CD4-positive, alpha-beta T cell treated with Interleukin-4 for 1 hour (primary cell): ENCODE results near the gene USP17L5.
"Not testable (repeated sequence)": the region's sequence is repeated elsewhere in the genome, so short reads cannot be mapped to it uniquely, and the experiment has no call there.

Source experiments
- DNase-seq, 2 donors: peaks; one replicate each; pipeline ENCODE4 v3.0.0-alpha.2; 2020 to 2022

USP17L5 gene, protein sequence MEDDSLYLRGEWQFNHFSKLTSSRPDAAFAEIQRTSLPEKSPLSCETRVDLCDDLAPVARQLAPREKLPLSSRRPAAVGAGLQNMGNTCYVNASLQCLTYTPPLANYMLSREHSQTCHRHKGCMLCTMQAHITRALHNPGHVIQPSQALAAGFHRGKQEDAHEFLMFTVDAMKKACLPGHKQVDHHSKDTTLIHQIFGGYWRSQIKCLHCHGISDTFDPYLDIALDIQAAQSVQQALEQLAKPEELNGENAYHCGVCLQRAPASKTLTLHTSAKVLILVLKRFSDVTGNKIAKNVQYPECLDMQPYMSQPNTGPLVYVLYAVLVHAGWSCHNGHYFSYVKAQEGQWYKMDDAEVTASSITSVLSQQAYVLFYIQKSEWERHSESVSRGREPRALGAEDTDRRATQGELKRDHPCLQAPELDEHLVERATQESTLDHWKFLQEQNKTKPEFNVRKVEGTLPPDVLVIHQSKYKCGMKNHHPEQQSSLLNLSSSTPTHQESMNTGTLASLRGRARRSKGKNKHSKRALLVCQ

DNA sequence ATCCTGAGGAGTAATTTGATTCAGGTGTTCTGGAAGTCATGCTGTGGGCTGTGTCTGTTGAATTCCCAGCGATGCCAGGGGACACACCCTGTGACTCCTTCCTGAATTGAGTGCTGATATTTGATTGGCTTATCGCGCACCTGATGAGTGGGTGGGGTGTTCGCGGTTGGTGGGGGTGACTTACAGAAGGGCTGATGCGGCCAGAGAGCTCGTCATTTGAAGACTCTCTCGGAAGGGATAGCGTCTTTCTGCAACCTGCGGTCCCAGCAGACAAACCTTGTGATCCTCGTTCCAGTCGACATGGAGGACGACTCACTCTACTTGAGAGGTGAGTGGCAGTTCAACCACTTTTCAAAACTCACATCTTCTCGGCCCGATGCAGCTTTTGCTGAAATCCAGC, at the start of gene USP17L5:
USP17L5 (plus strand) TSS at position 301 of the 400 bp plus-strand sequence; CDS start at position 301, 0 bp downstream.
- not testable (repeated sequence) for DNase-seq

DNA sequence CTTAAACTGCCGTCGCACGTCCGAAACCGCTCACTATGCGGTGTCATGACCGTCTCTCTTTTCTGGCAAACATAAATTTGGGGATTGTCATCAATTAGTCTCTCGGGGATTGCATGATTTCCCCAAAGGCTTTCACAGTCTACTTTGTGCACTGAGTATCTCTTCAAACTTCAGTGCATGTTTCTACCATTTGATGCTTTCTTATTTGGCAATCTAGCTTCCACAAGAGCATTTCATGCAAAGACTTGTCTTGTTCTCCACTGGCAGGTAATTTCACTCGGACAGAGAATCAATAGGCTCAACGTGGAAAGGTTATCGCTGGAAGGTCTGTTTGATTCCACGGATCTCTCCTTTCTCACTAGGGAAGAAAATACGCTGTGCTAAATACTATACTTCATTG, 15.0 kb upstream of the USP17L5 start:
- not testable (repeated sequence) for DNase-seq

DNA sequence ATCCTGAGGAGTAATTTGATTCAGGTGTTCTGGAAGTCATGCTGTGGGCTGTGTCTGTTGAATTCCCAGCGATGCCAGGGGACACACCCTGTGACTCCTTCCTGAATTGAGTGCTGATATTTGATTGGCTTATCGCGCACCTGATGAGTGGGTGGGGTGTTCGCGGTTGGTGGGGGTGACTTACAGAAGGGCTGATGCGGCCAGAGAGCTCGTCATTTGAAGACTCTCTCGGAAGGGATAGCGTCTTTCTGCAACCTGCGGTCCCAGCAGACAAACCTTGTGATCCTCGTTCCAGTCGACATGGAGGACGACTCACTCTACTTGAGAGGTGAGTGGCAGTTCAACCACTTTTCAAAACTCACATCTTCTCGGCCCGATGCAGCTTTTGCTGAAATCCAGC, 14.3 kb upstream of the USP17L5 start, which contains the start of gene USP17L24:
USP17L24 (plus strand) TSS at position 301 of the 400 bp plus-strand sequence; CDS start at position 301, 0 bp downstream.
- DNase-seq: not testable (repeated sequence)

DNA sequence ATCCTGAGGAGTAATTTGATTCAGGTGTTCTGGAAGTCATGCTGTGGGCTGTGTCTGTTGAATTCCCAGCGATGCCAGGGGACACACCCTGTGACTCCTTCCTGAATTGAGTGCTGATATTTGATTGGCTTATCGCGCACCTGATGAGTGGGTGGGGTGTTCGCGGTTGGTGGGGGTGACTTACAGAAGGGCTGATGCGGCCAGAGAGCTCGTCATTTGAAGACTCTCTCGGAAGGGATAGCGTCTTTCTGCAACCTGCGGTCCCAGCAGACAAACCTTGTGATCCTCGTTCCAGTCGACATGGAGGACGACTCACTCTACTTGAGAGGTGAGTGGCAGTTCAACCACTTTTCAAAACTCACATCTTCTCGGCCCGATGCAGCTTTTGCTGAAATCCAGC, 9.6 kb upstream of the USP17L5 start, which contains the start of gene USP17L25:
USP17L25 (plus strand) TSS at position 301 of the 400 bp plus-strand sequence; CDS start at position 301, 0 bp downstream.
- not testable (repeated sequence) for DNase-seq

DNA sequence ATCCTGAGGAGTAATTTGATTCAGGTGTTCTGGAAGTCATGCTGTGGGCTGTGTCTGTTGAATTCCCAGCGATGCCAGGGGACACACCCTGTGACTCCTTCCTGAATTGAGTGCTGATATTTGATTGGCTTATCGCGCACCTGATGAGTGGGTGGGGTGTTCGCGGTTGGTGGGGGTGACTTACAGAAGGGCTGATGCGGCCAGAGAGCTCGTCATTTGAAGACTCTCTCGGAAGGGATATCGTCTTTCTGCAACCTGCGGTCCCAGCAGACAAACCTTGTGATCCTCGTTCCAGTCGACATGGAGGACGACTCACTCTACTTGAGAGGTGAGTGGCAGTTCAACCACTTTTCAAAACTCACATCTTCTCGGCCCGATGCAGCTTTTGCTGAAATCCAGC, 4.8 kb upstream of the USP17L5 start, which contains the start of gene USP17L26:
USP17L26 (plus strand) TSS at position 301 of the 400 bp plus-strand sequence; CDS start at position 301, 0 bp downstream.
- DNase-seq: not testable (repeated sequence)

DNA sequence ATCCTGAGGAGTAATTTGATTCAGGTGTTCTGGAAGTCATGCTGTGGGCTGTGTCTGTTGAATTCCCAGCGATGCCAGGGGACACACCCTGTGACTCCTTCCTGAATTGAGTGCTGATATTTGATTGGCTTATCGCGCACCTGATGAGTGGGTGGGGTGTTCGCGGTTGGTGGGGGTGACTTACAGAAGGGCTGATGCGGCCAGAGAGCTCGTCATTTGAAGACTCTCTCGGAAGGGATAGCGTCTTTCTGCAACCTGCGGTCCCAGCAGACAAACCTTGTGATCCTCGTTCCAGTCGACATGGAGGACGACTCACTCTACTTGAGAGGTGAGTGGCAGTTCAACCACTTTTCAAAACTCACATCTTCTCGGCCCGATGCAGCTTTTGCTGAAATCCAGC, 4.6 kb downstream of the USP17L5 start, which contains the start of gene USP17L27:
USP17L27 (plus strand) TSS at position 301 of the 400 bp plus-strand sequence; CDS start at position 301, 0 bp downstream.
- not testable (repeated sequence) for DNase-seq

DNA sequence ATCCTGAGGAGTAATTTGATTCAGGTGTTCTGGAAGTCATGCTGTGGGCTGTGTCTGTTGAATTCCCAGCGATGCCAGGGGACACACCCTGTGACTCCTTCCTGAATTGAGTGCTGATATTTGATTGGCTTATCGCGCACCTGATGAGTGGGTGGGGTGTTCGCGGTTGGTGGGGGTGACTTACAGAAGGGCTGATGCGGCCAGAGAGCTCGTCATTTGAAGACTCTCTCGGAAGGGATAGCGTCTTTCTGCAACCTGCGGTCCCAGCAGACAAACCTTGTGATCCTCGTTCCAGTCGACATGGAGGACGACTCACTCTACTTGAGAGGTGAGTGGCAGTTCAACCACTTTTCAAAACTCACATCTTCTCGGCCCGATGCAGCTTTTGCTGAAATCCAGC, 9.4 kb downstream of the USP17L5 start, which contains the start of gene USP17L28:
USP17L28 (plus strand) TSS at position 301 of the 400 bp plus-strand sequence; CDS start at position 301, 0 bp downstream.
- not testable (repeated sequence) for DNase-seq

DNA sequence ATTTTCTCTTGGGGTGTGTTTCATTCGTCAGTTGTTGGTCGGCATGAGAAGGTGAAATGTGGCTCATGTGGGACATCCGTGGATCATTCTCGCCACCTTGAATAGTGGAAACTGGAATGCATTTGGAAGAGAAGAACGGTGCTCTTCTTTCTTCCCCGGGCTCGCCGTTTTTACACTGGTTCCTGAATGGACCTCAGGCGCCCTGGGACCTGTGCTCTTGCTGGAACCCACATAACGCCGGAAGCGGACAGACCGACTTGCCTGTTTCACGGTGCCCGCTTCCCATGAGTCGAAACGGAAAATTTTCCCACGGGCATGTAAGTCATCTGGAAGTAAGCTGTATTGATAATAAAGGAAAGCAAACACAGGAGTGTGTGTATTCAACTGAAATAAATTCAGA, 11.7 kb downstream of the USP17L5 start:
- DNase-seq: peak in 1 of 2 donors; percentile 21

DNA sequence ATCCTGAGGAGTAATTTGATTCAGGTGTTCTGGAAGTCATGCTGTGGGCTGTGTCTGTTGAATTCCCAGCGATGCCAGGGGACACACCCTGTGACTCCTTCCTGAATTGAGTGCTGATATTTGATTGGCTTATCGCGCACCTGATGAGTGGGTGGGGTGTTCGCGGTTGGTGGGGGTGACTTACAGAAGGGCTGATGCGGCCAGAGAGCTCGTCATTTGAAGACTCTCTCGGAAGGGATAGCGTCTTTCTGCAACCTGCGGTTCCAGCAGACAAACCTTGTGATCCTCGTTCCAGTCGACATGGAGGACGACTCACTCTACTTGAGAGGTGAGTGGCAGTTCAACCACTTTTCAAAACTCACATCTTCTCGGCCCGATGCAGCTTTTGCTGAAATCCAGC, 14.1 kb downstream of the USP17L5 start, which contains the start of gene USP17L29:
USP17L29 (plus strand) TSS at position 301 of the 400 bp plus-strand sequence; CDS start at position 301, 0 bp downstream.
- DNase-seq: not testable (repeated sequence)

DNA sequence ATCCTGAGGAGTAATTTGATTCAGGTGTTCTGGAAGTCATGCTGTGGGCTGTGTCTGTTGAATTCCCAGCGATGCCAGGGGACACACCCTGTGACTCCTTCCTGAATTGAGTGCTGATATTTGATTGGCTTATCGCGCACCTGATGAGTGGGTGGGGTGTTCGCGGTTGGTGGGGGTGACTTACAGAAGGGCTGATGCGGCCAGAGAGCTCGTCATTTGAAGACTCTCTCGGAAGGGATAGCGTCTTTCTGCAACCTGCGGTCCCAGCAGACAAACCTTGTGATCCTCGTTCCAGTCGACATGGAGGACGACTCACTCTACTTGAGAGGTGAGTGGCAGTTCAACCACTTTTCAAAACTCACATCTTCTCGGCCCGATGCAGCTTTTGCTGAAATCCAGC, 23.6 kb downstream of the USP17L5 start, which contains the start of gene USP17L30:
USP17L30 (plus strand) TSS at position 301 of the 400 bp plus-strand sequence; CDS start at position 301, 0 bp downstream.
- not testable (repeated sequence) for DNase-seq

DNA sequence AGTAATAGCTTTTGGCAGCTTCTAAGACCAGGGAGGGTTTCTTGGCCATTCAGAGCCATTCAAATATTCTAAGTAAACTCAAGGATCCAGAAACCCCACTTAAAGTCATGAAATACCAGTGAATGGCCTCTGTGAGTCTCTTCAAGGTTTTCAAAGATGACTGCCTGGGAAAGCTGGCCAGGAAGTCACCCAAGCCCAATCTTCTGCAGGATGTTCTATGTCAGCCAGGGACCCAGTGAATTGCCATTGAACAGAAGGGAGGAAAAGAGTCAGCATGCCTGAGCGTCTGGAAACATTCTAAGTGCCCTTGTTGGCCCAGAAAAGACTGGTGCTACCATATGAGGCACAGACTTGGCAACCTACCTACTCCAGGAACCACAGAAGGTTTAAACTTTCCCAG, 40.7 kb downstream of the USP17L5 start:
- DNase-seq: not testable (repeated sequence)

DNA sequence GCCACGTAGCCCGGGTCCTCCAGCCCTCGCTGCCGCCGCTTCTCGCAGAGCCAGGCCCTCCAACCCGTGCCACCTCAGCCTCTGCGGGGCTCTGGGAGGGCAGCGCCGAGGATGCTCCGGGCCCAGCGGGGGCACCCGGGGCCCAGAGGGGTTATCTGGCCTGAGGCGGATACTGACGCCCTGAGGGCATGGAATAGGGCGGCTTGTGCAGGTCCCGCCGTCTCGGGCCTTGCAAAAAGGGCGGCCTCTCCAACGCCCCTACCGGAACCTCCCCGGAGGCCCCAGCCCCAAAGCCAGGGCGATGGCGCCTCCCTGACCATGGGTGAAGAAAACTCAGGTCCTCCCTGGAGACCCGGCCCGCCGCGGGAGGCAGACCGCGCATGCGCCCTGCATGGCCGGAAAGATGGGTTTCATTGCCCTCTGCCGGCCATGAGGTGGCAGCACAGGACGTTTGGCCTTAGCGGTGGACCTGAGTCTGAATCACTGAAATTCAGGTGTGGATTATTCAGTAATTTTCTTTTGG, 41.9 kb downstream of the USP17L5 start:
- DNase-seq: peak; percentile 62 to 67

DNA sequence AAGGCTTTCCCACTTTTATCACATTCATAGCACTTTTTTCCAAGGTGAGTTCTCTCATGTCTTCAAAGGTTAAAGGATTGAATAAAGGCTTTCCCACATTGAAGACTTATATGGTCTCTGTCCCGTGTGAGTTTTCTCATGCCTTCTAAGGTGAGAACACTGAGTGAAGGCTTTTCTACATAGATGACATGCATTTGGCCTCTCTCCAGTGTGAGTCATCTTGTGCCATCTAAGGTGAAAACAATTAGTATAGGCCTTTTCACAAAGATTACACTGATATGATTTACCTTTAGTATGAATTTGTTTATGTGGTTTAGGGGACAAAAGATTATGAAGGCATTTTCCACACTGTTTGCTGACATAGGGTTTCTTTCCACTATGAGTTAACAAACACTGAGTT, 44.9 kb downstream of the USP17L5 start:
- DNase-seq: no peak

DNA sequence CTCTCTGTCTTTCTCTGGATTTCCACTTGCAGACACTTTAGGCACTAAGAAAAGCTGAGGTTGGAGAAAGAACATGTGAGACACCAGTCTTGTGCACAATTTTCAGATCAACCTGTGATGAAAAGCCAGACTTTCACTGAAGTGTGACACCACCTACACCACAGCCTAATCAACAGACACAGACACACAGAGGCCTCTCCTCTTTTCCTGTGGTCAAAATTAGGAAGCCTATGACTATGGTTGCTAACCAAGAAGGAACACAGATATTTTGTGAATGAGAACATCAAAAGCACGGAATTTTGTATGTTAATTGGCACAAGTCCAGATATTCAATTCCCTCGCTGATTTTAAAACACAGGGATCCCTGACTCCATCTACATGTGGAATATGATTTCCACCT, 49.8 kb downstream of the USP17L5 start:
- DNase-seq: not testable (repeated sequence)
